Mesenteric fat pad (tissue), 1 donor: ENCODE results near the gene NCK1. TPM values are rescaled to one million over a fixed set of nuclear protein-coding genes. Genes with fewer than 3 reads are reported as not detected.
"Not testable (repeated sequence)": the region's sequence is repeated elsewhere in the genome, so short reads cannot be mapped to it uniquely, and the experiment has no call there.

Experiments
- DNase-seq: peaks from one replicate; pipeline ENCODE4 v3.0.0-alpha.2; 2020; ENCODE audit warnings: low spot score
- total RNA-seq: library from RNA; stranded (reverse); fragmentation: NEBNext Ultra II Directional; extraction: Animal tissue kit (Norgen Biotek cat#: 25700); gene quantifications from one replicate; pipeline ENCODE4 v1.2.1, GENCODE V29; 2021
- donor health status: DM: yes; HTN: yes; CAD: no.

Gene NCK1
- total RNA-seq, 1 donor from 2014 or later: 49.7 TPM

DNA sequence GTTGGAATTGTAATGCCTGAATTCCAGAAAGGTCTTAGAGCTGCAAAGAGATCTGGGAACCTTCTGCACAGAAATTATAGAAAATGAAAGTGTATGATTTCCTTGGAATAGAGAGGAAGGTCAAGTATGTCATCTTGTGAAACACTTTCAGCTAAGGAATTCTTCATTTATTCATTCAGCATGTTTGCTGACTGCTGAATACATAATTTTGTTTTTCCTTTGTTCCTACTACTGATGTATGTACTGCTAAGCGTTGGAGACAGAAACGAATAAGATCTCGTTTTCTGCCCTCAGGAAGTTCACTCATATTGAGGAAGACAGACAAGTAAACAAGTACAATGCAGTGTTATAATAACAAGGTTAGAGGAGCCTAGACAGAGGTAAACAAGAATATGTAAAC is 81.4 kb downstream of the NCK1 start:
- no peak for DNase-seq

DNA sequence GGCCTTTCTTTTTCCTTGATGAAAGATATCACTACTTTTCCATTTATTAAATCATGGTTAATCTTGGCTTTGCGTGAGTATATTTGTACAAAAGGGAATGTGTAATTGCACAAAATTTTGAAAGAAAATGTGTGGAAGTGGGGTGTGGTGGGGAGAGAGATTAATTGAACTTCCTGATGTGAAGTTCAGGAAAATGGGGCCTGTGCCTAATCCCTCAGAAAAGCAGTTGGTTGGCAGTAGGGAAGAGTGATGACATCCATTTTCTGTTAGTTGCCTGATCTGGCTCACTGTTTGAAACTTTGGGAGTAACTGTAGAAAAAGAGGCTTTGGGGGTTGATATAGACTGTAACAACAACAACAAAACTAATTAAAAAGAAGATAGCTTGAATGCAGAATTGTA is 85.0 kb downstream of the NCK1 start:
- DNase-seq: no peak

DNA sequence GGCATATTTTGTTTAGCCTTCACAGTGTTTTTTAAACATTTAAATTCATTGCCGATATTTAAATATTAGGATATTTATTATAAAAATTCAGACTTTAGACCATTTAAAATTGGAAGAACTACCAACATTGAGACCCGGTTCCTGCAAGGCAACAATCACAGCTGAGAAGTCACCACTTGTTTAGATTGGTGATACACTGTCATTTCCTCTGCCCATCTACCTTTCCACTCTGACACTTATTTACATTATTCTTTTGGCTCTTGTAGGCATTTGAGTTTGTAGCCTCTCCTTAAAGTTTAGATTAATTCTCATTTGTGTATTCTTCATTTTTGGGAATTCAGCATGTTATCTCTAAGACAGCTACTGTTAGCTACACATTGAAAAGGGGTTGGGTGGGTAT is 85.5 kb downstream of the NCK1 start:
- DNase-seq: no peak

DNA sequence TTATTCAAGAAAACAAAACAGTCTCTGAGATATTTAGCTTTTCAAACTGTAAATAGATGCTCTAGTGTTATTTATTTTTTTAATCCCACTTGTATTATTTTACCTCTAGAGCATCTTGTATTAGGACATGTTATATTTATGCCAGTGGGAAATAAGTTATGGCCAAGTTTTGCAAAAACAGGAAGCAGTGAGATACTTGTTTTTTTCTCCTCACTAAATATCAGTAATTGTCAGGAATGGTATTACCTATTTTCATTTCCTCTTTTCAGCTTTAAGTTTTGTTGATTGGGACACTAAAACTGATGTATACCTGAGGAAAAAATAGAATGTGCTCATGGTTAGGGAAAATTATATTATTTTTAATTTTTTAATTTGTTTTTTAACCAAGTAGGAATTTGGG is 87.1 kb downstream of the NCK1 start:
- DNase-seq: no peak

DNA sequence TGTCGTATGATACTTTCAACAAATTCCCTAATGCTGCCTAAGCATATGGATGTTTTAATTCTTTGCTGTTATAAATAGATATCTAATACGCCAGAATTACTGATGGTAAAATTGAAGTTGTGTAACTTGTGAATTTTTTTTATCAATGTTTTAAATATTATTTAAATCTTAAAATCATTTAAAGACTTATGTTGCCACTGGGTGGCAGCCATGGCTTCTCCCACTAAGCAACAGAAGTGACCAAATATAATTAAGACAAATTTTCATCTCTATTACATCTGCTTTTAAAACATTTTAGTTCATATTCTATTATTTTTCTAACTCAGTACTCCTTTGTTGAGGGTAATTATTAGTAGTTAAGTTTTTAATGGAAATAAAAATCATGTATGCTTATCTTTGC is 87.7 kb downstream of the NCK1 start:
- DNase-seq: no peak

DNA sequence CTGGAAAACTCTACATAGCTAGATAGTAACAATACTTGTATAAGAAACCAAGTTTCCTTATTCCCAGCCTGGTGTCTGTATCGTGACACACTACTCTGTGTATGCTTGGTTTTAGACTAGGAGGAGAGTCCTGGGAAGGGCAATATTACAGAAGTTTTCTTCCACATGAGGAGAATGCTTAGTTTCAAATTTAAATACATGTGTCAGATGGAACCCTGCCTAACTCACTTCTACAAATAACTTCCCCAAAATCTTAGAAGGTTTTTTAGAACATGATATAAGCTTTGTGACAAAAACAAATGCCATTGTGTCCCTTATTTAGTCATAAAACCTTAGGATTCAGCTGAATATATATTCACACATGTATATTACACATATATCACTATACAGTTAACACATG is 88.6 kb downstream of the NCK1 start:
- no peak for DNase-seq

DNA sequence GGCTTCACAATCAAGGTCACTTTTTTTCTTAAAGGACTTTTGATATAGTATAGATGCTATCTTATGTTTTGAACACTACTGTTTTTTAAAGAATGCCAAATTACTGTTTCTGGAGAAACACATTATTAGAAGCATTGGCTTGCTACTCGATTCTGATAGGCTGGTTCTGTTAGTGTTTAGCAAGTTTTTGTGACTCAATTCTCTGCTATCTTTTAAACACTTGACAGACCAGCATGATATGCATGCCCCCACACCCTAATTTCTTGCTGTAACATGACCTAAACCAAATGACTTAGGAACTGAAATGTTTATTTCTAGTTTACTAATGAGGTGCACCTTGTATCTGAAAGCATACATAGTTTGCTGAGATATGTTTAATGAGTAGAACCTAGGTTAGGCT is 90.3 kb downstream of the NCK1 start:
- no peak for DNase-seq

DNA sequence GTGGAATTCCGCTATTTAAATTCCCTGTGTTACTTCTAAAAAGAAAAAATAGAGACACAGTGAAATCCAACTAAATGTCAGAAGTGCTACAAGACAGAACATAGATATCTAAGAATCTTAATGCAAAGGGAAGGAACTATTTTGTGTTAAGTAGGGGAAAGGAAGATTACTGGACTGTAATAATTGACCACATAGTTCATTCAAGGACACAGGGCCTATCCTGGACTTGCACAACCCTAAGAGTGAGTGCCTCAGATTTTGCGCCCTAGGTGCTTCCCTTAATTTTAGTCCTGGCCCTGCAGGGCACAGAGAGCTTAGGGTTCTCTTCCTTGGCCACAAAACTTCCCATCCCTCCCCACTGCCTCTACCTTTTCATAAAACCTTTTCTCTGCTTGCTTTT is 92.2 kb downstream of the NCK1 start:
- DNase-seq: no peak

DNA sequence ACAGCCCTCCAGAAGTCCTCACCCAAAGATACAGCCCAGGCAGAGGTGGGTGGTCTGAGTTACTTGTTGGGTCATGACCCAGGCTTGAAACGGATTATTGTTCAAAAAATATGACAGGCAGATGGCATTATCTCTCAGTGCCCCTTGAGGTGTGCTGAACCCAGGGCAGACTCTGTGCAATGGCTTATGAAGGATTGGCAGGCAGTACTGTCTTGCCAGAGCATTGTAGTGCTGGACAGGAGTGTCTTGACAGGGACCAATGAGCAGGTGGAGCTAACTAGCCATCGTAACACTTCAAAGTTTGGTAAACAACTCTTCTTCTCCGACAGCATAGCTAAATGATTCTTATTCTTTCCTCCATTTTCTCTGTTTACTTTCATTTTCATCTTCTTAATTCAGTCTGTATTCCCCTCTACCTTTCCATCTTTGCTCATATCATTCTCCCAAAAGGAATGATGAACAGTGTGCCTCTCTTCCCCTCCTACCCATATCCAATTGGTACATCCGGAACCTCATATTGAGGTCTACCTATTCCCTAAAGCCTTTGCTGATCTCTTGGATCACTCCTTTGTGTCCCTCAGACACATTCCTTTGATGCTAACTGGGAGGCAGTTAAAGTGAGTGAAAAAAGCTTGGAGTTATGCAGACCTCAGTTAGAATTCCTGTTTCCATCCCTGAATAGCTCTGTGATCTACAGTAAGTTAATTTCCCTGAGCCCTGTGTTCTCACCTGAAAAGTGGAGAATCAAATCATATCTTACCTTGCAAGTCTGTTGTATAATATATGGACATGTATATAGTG is 93.2 kb downstream of the NCK1 start:
- DNase-seq: no peak

DNA sequence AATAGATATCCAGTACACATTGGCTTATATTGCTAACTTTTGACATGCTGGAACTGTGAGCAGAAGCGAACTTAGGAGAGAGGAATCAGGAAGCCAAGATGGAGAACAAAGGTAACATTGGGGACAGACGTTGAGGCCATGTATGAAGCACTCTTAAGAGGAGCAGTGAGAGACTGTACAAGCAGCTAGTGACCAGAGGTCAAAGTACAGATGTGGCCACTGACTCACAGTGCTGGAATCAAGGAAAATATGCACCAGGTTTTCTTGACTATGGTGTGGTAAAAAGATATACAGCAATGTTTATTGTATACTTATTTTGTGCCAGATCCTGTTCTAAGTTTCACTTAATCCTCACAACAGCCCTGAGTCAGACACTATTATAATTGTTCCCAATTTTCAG is 93.8 kb downstream of the NCK1 start:
- no peak for DNase-seq

DNA sequence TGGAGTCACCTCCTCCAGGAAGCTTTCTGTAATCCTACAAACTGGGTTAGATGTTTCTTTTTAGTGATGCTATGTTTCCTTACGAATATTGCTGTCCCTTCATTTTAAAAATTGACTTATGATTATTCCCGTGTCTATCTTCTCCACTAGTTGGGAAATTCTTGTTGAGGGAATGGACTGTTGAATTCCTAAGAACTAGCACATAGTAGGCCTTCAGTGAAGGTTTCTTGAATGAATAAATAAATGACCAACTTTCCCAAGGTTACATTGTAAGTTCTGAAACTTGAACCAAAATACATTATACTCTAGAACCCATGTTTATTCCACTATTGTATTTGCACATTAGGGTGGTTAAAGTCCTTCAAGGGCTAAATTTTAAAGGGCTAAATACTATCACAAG is 95.0 kb downstream of the NCK1 start:
- DNase-seq: no peak

DNA sequence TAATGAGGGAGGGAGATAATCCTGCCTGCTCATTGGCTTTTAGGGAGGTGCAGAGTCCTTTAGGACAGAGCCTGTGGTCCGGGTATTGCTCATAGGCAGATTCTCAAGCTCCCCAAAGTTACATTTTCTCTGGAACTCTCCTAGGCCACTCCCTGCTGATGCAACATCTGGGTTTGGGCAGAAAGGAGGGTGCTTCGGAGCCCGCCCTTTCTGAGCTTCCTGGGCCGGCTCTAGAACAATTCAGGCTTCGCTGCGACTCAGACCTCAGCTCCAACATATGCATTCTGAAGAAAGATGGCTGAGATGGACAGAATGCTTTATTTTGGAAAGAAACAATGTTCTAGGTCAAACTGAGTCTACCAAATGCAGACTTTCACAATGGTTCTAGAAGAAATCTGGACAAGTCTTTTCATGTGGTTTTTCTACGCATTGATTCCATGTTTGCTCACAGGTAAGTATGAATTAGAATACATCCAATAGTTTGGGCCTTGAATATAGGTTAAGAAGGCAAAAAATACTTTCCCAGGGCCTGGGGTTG is 95.8 kb downstream of the NCK1 start, which contains the start of gene IL20RB:
TSS of gene IL20RB (plus strand) at position 233 of the 538 bp plus-strand sequence. CDS start at position 364, 131 bp downstream.
- no peak for DNase-seq

DNA sequence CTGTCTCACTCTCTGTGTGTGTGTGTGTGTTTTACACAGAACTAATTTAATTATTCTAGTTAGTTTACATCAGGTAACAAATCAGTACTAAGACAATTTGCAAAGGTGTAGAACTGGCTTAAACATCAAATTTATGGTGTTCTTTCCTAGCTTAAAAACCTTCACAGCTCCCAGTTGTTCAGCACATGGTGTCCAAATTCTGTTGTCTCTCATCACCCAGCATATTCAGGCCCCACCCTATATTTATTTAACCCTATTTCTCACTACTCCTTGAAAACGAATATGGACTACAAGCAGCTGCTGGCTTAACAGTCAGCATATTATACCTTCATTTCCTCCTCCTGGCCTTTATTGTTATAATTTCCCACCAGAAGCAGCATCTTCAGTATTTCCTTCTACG is 96.9 kb downstream of the NCK1 start:
- no peak for DNase-seq

DNA sequence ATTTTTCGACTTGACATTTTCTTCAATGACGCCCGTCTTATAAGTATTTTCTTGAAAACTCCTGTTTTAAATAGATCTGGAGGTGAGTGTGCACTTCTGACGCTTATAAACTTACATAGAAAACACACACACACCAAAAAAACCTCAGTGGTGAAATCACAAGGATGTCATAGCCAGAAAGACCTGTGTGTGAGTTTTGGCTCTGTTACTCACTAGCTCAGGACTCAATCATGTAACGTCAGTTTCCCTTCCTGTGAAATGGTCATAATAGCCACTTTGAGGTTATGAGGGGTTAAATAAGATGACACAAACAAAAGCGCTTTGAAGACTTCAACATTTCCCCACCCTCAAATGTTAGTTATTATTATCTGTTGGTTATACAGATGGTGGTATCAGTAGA is 97.6 kb downstream of the NCK1 start:
- no peak for DNase-seq

DNA sequence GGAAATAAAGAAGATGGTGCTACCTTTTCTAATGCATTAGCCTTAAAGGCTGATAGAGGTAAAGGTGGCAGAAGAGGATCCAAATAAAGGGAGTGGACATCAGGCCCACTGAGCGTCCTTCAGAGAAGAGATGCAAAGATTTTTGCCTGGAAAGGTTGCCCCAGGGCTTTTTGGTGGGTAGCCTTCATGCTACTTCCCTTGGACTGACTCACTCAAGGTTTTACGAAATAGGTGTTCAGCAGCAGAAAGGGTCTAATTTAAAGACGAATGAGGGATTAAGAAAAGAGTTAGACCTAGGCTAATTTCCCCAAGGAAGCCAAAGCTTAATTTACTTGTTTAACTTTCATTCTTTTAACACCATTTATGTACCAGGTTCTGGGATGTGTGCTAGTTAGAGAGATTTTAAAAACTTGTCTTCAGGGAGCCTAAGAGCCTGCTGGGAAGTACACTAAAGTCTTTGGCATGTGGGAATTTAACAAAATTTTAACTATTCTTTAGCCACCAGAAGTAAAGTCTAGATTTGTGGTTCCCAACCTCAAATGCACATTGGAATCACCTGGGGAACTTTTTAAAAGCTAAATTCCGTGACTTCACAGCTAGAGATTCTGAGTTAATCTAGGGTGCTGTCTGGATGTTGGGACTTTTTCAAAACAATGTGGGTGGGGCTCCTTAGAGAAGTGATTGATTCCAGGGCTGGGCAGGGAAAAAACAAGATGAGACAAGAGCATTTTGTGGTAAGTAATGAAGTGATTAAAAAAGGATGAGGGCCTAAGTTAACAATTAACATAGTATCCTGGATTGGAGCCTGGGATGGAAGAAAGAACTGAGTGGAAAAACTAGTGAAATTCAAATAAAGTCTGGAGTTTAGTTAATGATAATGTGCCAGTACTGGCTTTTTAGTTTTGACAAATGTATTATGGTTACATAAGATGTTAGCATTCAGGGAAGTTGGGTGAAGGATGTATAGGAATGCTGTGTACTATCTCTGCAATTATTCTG is 99.1 kb downstream of the NCK1 start:
- DNase-seq: no peak

DNA sequence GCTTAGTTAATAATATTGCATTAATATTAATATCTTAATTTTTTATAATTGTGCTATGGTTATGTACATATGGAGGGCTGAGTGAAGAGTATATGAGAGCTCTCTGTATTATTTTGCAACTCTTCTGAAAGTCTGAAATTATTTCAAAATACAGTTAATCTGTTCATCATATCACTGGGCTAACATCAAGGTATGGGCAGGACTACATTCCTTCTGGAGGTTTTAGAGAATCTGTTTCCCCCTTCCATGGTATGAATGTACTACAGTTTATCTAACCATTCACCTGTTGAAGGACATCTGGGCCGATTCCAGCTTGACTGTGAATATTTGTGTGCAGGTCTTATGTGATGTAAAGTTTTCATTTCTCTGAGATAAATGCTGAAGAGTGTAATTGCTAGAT is 100.9 kb downstream of the NCK1 start:
- DNase-seq: no peak

DNA sequence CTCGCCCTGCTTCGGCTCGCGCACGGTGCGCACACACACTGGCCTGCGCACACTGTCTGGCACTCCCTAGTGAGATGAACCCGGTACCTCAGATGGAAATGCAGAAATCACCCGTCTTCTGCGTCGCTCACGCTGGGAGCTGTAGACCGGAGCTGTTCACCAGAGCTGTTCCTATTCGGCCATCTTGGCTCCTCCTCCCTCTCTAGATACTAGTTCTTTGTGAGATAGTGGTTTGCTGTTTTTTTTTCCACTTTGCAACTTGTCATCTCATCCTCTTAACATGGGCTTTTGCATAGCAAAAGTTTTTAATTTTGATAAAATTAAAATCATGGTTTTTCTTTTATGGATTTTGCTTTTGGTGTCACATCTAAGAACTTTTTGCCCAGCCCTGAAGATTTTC is 107.5 kb downstream of the NCK1 start:
- not testable (repeated sequence) for DNase-seq

DNA sequence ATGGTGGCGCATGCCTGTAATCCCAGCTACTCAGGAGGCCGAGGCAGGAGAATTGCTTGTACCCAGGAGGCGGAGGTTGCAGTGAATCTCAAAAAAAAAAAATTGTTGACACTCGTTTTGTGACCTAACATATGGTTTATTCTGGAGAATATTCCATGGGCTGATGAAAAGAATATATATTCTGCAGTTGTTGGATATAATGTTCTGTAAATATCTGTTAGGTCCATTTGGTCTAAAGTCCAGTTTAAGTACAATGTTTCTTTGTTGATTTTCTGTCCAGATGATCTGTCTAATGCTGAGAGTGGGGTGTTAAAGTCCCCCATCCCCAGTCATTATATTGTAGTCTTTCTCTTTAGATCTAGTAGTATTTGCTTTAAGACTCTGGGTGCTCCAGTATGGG is 111.3 kb downstream of the NCK1 start:
- no peak for DNase-seq

DNA sequence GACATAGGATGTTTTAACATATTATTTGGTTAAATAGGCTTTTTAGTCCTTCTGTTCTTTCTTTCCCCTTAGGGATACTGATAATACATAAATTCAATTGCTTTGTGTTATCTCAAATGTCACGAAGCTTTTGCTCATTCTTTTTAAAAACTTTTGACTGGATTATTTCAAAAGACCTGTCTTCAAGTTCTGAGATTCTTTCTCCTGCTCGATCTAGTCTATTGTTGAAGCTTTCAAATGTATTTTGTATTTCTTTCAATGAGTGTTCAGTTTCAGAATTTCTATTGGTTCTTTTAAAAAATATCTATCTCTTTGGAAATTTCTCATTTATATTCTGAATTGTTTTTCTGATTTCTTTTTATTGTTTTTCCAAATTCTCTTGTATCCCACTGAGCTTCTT is 112.7 kb downstream of the NCK1 start:
- DNase-seq: no peak

DNA sequence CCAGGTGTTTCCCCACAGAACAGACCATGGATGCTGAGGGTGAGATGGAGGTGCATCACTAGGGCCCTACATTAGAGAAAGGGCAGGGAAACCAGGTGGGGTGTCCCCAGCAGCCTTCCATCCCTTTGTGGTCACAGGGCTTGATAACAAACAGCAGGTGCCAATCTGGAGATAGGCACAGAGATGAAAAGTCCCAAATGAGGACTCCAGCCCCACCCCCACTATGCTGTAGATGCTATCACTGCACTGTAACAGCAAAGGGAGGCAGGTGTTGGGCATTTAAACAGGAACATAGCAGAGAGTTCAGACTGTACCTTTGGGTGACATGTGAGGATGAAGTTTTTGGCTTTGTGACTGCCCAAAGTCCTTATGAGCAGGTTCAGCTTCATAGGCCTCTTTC is 117.2 kb downstream of the NCK1 start:
- no peak for DNase-seq

DNA sequence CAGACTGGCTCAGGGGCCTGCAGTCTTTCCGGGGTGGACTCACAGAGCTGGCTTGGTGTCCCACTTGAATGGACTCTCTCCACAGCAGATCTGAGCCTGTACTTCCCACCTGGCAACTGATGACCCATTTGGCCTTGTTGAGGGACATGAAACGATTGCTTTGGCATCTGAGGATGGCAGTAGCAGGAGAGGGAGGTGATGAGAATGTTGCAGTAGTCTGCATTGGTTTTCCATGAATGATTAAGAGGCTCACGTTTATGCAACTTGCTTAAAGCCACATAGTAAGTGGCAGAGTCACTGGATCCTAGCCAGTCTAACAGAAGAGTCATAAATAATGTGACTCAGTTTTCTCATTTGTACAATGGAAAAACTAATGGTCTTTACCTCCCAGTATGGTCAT is 117.7 kb downstream of the NCK1 start:
- DNase-seq: no peak

DNA sequence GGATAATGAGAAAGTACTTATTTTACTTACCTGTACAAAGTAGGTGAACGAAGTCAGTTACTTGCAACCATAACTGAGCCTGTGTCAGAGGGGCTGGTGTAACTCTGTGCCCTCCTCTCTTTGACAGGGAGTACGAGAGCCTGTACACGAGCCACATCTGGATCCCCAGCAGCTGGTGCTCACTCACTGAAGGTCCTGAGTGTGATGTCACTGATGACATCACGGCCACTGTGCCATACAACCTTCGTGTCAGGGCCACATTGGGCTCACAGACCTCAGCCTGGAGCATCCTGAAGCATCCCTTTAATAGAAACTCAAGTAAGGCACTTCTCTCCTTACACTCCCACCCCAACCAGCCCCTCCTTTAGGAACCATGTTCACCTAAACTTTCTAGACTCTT is 120.0 kb downstream of the NCK1 start:
- DNase-seq: no peak
